ENCODE results near the gene MACF1.

Gene MACF1

DNA sequence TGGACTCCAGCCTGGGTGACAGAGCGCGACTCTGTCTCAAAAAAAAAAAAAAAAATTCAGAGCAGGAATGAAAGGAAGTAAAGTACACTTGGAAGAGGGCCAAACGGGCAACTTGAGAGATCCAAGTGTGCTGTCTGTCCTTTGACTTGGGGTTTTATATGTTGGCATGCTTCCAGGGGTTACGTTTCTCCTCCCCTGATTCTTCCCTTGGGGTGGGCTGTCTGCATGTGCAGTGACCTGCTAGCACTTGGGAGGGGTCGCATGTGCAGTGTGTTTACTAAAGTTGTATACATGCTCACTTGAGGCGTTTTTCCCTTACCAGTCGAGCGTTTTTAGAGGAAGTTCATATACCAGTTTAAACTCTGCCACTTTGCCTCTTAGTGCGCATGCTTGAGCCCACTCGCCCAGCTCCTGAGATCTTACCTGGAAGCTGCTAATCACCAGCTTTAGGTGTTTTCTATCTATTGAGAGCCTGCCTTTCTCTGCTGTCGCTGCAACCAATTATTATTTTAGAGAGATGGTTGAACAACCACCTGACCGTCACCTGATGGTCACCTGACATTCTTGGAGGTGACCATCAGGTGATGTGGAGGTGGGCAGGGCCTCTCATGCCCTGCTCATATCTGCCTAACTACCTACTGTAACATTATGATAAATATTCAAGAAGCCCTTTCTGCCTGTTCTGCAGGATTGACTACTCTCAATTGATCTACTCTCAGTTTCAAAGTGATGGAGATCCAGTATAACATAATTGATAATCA, 140.1 kb downstream of the MACF1 start:
- H3K4me1 ChIP-seq (ENCODE audit: control insufficient read depth, insufficient read depth, low read length): no peaks in the 10 kb centered on the region
- H3K4me3 ChIP-seq (ENCODE audit: low read length): no peak overlapping the region
- H3K36me3 ChIP-seq (ENCODE audit: insufficient read depth, low read length): peaks cover 73% of the 10 kb centered on the region
- no peak overlapping the region for H3K9ac ChIP-seq (ENCODE audit: low read depth, low read length)
- H3K27me3 ChIP-seq (ENCODE audit: control insufficient read depth, insufficient read depth, low read length): no peaks in the 10 kb centered on the region
- no peak overlapping the region for H3K4me2 ChIP-seq (ENCODE audit: low read length)
- no peaks in the 10 kb centered on the region for H3K9me3 ChIP-seq (replicated peaks; ENCODE audit: low read length)

DNA sequence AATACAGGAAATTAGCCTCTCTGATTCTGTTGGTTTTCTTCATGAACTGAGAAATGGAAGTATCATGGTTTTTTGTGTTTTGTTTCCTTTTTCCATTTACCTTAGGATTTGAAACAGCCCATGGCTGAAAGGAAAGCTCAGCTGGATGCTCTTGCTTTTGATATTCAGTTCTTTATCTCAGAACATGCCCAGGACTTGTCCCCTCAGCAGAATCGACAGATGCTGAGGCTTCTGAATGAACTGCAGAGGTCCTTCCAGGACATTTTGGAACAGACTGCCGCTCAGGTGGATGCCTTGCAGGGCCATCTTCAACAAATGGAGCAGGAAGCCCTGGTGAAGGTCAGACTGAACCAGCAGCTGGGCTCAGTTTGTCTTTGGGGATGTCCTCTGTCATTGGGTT, 142.4 kb downstream of the MACF1 start:
- H3K4me1 ChIP-seq (ENCODE audit: control insufficient read depth, insufficient read depth, low read length): no peaks in the 10 kb centered on the region
- H3K9ac ChIP-seq (ENCODE audit: low read depth, low read length): no peak overlapping the region
- no peaks in the 10 kb centered on the region for H3K27me3 ChIP-seq (ENCODE audit: control insufficient read depth, insufficient read depth, low read length)
- H3K4me2 ChIP-seq (ENCODE audit: low read length): no peak overlapping the region
- no peaks in the 10 kb centered on the region for H3K9me3 ChIP-seq (replicated peaks; ENCODE audit: low read length)
- H3K36me3 ChIP-seq (ENCODE audit: insufficient read depth, low read length): peaks cover 78% of the 10 kb centered on the region
- H3K4me3 ChIP-seq (ENCODE audit: low read length): no peak overlapping the region

DNA sequence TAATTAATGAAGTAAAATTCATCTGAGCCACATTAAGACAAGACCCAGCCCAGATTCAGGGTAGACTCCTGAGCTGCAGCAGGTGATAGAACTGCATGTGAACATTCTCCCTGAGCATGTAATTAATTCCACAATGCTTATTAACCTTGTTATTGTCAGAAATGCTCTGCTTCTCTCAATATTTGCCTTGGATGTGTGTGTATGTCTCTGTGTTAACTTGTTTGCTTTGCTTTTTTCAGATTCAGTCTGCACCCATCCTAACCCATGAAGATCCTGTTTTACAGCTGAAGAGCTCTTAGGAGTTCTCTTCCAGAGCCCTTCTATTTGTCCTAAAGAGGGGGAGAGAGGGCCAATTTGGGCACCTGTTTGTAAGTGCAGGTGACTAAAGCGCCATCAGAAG, 143.8 kb downstream of the MACF1 start:
- H3K4me3 ChIP-seq (ENCODE audit: low read length): no peak overlapping the region
- H3K27me3 ChIP-seq (ENCODE audit: control insufficient read depth, insufficient read depth, low read length): no peaks in the 10 kb centered on the region
- no peak overlapping the region for H3K9ac ChIP-seq (ENCODE audit: low read depth, low read length)
- H3K36me3 ChIP-seq (ENCODE audit: insufficient read depth, low read length): peaks cover 79% of the 10 kb centered on the region
- no peak overlapping the region for H3K4me2 ChIP-seq (ENCODE audit: low read length)
- H3K9me3 ChIP-seq (replicated peaks; ENCODE audit: low read length): no peaks in the 10 kb centered on the region
- no peaks in the 10 kb centered on the region for H3K4me1 ChIP-seq (ENCODE audit: control insufficient read depth, insufficient read depth, low read length)

DNA sequence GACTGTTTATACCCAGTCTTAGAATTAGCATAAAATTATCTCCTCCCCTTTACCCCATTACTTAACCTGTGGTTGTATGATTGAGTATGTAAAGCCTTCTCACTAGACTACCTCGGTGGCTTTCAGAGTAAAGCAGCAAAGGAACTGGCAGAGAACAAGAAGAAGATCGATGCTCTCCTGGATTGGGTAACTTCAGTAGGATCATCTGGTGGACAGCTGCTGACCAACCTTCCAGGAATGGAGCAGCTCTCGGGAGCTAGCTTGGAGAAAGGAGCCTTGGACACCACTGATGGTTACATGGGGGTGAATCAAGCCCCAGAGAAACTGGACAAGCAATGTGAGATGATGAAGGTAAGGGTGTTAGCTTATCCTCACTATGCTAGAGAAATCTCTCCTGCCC, 148.4 kb downstream of the MACF1 start:
- no peak overlapping the region for H3K4me2 ChIP-seq (ENCODE audit: low read length)
- H3K9ac ChIP-seq (ENCODE audit: low read depth, low read length): no peak overlapping the region
- H3K27me3 ChIP-seq (ENCODE audit: control insufficient read depth, insufficient read depth, low read length): no peaks in the 10 kb centered on the region
- no peak overlapping the region for H3K4me3 ChIP-seq (ENCODE audit: low read length)
- H3K36me3 ChIP-seq (ENCODE audit: insufficient read depth, low read length): peaks cover 85% of the 10 kb centered on the region
- no peaks in the 10 kb centered on the region for H3K4me1 ChIP-seq (ENCODE audit: control insufficient read depth, insufficient read depth, low read length)
- H3K9me3 ChIP-seq (replicated peaks; ENCODE audit: low read length): no peaks in the 10 kb centered on the region

DNA sequence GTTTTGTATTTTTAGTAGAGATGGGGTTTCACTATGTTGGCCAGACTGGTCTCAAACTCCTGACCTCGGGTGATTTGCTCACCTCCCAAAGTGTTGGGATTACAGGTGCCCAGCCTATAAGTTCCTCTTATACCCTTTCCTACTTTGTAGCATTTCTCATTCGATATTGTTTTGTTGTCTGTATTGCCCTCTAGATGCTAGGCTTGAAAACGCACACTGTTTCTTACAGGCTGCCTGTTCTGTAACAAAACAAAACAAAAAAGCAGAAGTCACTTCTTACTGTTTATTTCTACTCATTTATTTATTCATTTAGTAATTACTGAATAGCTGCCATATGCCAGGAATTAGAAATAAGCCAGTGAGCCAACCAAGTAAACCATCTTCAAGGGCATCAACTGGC, 150.1 kb downstream of the MACF1 start:
- Histone ChIP-seq H3K4me2 (ENCODE audit: low read length) (no peak overlapping the region), H3K36me3 (ENCODE audit: insufficient read depth, low read length) (peaks cover 85% of the 10 kb centered on the region), H3K9ac (ENCODE audit: low read depth, low read length) (no peak overlapping the region), H3K27me3 (ENCODE audit: control insufficient read depth, insufficient read depth, low read length) (no peaks in the 10 kb centered on the region), H3K9me3 (replicated peaks; ENCODE audit: low read length) (no peaks in the 10 kb centered on the region), H3K4me3 (ENCODE audit: low read length) (no peak overlapping the region), H3K4me1 (ENCODE audit: control insufficient read depth, insufficient read depth, low read length) (no peaks in the 10 kb centered on the region)

DNA sequence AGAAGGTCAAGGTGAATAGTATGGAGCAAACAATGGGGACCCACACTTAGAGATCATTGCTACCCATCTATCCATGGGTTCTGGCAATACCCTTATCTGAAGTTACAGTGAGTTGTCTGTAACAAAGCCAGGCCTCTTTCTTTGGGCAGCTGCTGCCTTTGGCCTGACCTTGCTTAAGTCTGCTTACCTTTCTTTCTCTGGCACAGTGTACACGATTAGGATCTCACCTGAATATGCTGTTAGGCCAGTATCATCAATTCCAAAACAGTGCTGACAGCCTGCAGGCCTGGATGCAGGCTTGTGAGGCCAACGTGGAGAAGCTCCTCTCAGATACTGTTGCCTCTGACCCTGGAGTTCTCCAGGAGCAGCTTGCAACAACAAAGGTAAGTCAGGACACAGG, 154.0 kb downstream of the MACF1 start:
- Histone ChIP-seq H3K9ac (ENCODE audit: low read depth, low read length) (no peak overlapping the region), H3K27me3 (ENCODE audit: control insufficient read depth, insufficient read depth, low read length) (no peaks in the 10 kb centered on the region), H3K36me3 (ENCODE audit: insufficient read depth, low read length) (peaks cover 77% of the 10 kb centered on the region), H3K9me3 (replicated peaks; ENCODE audit: low read length) (no peaks in the 10 kb centered on the region), H3K4me3 (ENCODE audit: low read length) (no peak overlapping the region), H3K4me2 (ENCODE audit: low read length) (no peak overlapping the region), H3K4me1 (ENCODE audit: control insufficient read depth, insufficient read depth, low read length) (no peaks in the 10 kb centered on the region)

DNA sequence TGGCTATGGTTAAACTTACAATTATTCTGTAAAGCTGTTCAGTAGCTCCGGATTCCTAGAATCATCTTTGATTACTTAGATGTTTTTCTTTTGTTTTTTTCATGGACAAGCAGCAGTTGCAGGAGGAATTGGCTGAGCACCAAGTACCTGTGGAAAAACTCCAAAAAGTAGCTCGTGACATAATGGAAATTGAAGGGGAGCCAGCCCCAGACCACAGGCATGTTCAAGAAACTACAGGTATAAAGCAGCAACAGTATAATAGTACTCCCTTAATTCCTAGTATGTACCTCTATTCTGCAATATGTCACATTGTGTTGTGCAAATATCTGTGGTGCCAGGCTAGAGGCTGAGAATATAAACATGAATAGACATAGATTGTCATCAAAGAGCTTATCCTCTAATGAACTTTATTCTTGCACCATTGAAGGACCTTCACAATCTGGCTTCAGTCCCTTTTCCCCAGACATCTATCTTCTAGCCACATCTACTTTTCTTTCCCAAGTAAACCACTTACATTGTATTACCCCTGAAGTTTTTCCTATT, 154.6 kb downstream of the MACF1 start:
- Histone ChIP-seq H3K4me1 (ENCODE audit: control insufficient read depth, insufficient read depth, low read length) (no peaks in the 10 kb centered on the region), H3K27me3 (ENCODE audit: control insufficient read depth, insufficient read depth, low read length) (no peaks in the 10 kb centered on the region), H3K4me2 (ENCODE audit: low read length) (no peak overlapping the region), H3K36me3 (ENCODE audit: insufficient read depth, low read length) (peaks cover 77% of the 10 kb centered on the region), H3K9ac (ENCODE audit: low read depth, low read length) (no peak overlapping the region), H3K9me3 (replicated peaks; ENCODE audit: low read length) (no peaks in the 10 kb centered on the region), H3K4me3 (ENCODE audit: low read length) (no peak overlapping the region)

DNA sequence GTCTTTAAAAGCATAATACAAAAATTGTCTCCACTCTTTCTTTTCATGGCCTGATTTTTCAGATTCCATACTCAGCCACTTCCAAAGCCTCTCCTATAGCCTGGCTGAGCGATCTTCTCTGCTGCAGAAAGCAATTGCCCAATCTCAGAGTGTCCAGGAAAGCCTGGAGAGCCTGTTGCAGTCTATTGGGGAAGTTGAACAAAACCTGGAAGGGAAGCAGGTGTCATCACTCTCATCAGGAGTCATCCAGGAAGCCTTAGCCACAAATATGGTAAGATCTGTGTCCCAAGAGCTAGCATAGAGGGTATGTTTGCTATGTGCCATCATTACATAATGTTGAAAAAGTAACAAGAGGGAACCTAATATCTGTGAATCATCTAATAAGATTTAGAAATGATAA, 156.2 kb downstream of the MACF1 start:
- no peak overlapping the region for H3K9ac ChIP-seq (ENCODE audit: low read depth, low read length)
- no peaks in the 10 kb centered on the region for H3K4me1 ChIP-seq (ENCODE audit: control insufficient read depth, insufficient read depth, low read length)
- no peak overlapping the region for H3K4me3 ChIP-seq (ENCODE audit: low read length)
- H3K4me2 ChIP-seq (ENCODE audit: low read length): no peak overlapping the region
- H3K9me3 ChIP-seq (replicated peaks; ENCODE audit: low read length): no peaks in the 10 kb centered on the region
- no peaks in the 10 kb centered on the region for H3K27me3 ChIP-seq (ENCODE audit: control insufficient read depth, insufficient read depth, low read length)
- H3K36me3 ChIP-seq (ENCODE audit: insufficient read depth, low read length): peaks cover 70% of the 10 kb centered on the region

DNA sequence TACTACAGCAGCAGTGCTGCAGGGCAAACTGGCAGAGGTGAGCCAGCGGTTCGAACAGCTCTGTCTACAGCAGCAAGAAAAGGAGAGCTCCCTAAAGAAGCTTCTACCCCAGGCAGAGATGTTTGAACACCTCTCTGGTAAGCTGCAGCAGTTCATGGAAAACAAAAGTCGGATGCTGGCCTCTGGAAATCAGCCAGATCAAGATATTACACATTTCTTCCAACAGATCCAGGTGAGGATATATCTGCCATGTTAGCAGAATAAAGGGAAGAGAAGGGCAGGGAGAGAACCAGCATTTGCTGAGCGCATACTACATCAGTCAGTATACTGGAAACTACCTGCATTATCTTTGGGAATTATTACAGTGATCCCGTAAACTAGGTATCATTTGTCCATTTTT, 157.0 kb downstream of the MACF1 start:
- Histone ChIP-seq H3K36me3 (ENCODE audit: insufficient read depth, low read length) (peaks cover 72% of the 10 kb centered on the region), H3K4me1 (ENCODE audit: control insufficient read depth, insufficient read depth, low read length) (no peaks in the 10 kb centered on the region), H3K9me3 (replicated peaks; ENCODE audit: low read length) (no peaks in the 10 kb centered on the region), H3K4me3 (ENCODE audit: low read length) (no peak overlapping the region), H3K9ac (ENCODE audit: low read depth, low read length) (no peak overlapping the region), H3K4me2 (ENCODE audit: low read length) (no peak overlapping the region), H3K27me3 (ENCODE audit: control insufficient read depth, insufficient read depth, low read length) (no peaks in the 10 kb centered on the region)

DNA sequence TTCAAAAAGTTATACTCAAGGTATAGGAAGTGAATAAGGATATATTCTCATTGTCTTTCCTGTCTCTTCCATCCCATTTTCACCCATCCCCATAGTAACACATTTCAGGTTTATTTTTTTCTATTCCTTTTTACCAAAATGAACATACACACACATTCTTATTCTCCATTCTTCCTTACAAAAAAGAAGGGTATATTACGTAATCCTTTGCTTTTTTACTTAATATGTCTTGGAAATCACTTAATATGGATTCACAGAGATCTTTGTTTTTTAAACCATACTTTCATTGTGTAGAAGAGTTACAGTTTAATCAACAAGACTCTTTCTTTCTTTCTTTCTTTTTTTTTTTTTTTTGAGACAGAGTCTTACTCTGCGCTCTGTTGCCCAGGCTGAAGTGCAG, 158.8 kb downstream of the MACF1 start:
- Histone ChIP-seq H3K36me3 (ENCODE audit: insufficient read depth, low read length) (peaks cover 62% of the 10 kb centered on the region), H3K4me2 (ENCODE audit: low read length) (no peak overlapping the region), H3K4me3 (ENCODE audit: low read length) (no peak overlapping the region), H3K9me3 (replicated peaks; ENCODE audit: low read length) (no peaks in the 10 kb centered on the region), H3K4me1 (ENCODE audit: control insufficient read depth, insufficient read depth, low read length) (no peaks in the 10 kb centered on the region), H3K9ac (ENCODE audit: low read depth, low read length) (no peak overlapping the region), H3K27me3 (ENCODE audit: control insufficient read depth, insufficient read depth, low read length) (no peaks in the 10 kb centered on the region)

DNA sequence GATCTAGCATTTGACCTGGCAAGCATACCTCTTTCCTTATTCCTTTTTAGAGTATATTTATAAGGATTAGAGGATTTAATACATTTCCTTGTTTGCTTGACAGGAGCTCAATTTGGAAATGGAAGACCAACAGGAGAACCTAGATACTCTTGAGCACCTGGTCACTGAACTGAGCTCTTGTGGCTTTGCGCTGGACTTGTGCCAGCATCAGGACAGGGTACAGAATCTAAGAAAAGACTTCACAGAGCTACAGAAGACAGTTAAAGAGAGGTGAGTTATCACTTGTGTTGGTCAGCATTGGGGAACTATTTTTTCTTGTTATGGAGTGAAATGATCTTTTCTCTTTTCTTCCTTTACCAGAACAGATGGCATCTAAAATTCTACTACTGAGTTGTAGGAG, 163.6 kb downstream of the MACF1 start:
- no peak overlapping the region for H3K4me2 ChIP-seq (ENCODE audit: low read length)
- H3K4me3 ChIP-seq (ENCODE audit: low read length): no peak overlapping the region
- peaks cover 7% of the 10 kb centered on the region for H3K4me1 ChIP-seq (ENCODE audit: control insufficient read depth, insufficient read depth, low read length)
- H3K27me3 ChIP-seq (ENCODE audit: control insufficient read depth, insufficient read depth, low read length): no peaks in the 10 kb centered on the region
- peaks cover 52% of the 10 kb centered on the region for H3K36me3 ChIP-seq (ENCODE audit: insufficient read depth, low read length)
- H3K9ac ChIP-seq (ENCODE audit: low read depth, low read length): no peak overlapping the region
- no peaks in the 10 kb centered on the region for H3K9me3 ChIP-seq (replicated peaks; ENCODE audit: low read length)

DNA sequence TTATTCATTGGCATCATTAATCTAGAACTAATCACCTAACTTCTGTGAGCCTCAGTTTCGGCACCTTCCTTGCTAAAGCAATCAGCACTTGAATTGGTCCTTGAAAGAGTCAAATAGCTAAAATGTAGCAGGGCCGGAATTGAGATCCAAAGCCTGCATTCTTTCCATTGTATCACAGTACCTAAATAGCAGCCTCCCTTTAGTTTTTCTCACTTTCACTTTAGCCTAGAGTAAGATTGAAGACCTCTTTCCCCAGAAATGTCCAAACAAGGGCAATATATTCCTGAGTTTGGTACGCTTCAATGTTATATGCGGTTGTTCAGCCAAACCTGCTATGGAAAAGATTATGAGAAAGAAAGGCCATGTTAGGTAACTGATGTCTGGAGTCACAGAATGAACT, 165.1 kb downstream of the MACF1 start:
- H3K36me3 ChIP-seq (ENCODE audit: insufficient read depth, low read length): peaks cover 42% of the 10 kb centered on the region
- no peak overlapping the region for H3K9ac ChIP-seq (ENCODE audit: low read depth, low read length)
- H3K4me2 ChIP-seq (ENCODE audit: low read length): no peak overlapping the region
- no peaks in the 10 kb centered on the region for H3K9me3 ChIP-seq (replicated peaks; ENCODE audit: low read length)
- H3K4me1 ChIP-seq (ENCODE audit: control insufficient read depth, insufficient read depth, low read length): peaks cover 7% of the 10 kb centered on the region
- H3K4me3 ChIP-seq (ENCODE audit: low read length): no peak overlapping the region
- H3K27me3 ChIP-seq (ENCODE audit: control insufficient read depth, insufficient read depth, low read length): no peaks in the 10 kb centered on the region

All from skeletal muscle satellite cell (primary cell).